HG03064 (cell line): ENCODE results near the gene CFAP45.

Experiments
- ATAC-seq: cut with Tn5 transposase; IDR thresholded peaks from one replicate; pipeline ENCODE4 v1.9.1; 2021; ENCODE audit warnings: low read depth; ENCODE audit not compliant: unreplicated experiment

Gene CFAP45

DNA sequence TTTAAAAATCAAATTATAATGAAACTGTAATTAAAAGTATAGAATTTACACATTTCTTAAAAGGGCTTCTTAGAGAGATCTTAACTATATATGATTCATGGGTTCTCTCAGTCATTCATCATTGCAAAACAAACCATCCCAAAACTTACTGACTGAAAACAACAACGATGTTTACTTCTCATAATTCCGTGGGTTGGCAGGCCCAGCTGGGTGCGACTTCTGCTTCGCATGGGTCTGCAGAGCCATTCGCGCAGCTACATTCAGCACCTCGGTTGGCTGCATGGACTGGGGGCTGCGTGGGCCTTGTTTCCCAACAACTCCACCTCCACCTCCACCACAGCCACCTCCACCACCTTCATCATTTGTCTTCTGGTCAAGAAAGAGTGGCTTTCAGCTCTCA, 69.2 kb downstream of the CFAP45 start:
- ATAC-seq: no peak

DNA sequence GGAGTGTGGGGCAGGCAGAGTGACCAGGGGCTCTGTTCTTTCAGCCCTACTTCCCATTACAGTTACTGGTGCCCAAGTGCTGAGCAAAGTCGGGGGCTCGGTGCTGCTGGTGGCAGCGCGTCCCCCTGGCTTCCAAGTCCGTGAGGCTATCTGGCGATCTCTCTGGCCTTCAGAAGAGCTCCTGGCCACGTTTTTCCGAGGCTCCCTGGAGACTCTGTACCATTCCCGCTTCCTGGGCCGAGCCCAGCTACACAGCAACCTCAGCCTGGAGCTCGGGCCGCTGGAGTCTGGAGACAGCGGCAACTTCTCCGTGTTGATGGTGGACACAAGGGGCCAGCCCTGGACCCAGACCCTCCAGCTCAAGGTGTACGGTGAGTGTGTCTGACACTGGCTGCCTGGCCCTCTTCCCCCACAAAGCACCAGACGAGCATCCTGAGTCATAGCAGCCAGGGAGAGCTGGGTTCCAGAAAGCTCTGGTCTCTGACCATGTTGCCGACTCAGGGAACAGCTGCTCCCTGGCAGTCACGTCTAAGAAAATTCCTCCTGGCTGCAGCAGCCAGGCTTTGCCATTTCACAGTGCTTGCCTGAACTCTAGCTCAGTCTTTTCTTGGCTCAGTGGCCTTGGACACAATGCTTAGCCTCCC, 70.0 kb downstream of the CFAP45 start:
- ATAC-seq: no peak

DNA sequence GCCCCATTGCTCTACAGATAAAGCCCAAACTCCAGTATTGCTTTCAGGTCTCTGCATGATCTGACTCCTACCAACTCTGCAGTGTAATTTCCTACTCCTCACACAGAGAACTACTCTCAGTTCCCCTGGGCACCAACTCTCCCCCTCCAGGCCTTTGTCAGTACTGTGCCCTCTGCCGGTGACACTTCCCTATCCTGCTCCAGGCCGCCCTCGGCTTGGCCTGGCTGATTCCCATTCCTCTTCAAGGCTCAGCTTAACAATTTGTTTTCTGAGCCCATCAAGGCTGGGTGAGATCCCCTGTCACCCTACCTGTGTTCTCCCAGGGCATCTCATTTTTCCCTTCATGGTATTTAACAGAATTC, 70.7 kb downstream of the CFAP45 start:
- no peak for ATAC-seq

GRCh38 chr1:159828581-159829272, 71.2 kb downstream of the CFAP45 start:
- no peak for ATAC-seq

- no peak for ATAC-seq
These were observed 71.8 kb downstream of the CFAP45 start for GRCh38 chr1:159828176-159828575.

DNA sequence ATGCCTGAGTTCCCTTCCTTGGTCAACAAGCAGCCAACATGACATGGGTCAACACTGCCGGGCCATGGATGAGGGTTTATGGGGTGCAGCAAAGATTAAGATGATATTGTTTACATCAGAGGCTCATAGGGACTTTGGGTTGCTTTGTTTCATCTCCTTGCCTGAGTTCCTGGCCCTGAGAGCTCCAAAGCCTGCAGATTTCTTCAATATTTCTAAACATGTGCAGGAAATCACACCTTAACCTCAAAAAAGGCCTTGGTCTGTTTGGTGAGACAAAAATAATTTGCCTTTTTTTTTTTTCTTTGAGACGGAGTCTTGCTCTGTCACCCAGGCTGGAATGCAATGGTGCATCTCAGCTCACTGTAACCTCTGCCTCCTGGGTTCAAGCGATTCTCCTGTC, 72.4 kb downstream of the CFAP45 start:
- no peak for ATAC-seq

GRCh38 chr1:159827102-159827490, 72.9 kb downstream of the CFAP45 start:
- ATAC-seq: no peak

DNA sequence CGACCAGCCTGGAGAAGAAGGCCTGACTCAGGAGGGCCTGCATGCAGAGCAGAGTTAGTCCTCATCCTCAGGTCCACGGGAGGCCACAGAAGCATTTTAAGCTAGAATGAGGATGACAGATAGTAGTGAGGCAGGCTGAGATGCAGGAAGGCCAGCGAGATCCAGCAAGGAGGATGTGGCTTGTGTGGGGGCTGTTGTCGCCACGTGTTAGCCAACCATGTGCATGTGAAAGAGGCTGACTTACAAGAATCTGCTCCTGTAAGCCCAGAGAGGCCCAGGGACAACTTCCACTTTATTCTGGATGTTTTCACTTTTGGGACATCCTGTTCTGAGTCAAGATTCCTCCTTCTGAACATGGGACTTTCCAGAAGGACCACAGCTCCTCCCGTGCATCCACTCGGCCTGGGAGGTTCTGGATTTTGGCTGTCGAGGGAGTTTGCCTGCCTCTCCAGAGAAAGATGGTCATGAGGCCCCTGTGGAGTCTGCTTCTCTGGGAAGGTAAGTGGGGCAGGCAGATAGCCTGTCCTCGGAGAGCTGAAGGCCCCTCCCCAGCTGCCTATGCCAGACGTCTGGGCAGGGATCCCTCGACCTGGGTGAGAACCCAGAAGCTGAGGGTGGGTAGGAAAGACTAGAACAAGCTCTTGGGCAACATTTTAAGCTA, 73.4 kb downstream of the CFAP45 start, which contains the start of gene SLAMF8:
TSS of gene SLAMF8 (plus strand) at position 433 of the 661 bp plus-strand sequence. CDS start at position 459, 26 bp downstream.
- no peak for ATAC-seq

GRCh38 chr1:159825564-159825963, 74.4 kb downstream of the CFAP45 start:
- no peak for ATAC-seq

DNA sequence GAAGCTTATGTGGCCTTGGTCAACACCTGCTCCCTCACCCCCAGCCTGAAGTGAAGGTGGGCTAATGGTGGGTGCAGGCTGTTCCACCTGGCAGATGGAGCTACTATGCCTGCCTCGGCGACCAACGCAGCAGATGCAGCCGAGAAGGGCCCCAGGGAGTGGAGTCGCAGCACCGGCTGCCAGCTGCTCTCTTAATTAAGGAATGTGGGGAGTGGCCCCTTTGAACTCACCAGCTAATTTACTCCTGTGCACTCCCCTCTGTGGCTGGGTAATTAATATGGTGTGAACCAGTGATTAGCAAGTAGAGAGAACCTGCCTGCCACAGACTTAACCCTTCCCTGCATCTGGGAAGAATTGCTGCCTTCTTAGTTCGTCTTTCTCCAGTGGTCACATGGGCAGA, 76.6 kb downstream of the CFAP45 start:
- no peak for ATAC-seq
